Measurements from ENCODE around the gene TRPM7. TPM values are rescaled to one million over a fixed set of nuclear protein-coding genes. Genes with fewer than 3 reads are reported as not detected.
A peak's percentile ranks its signal among the peaks of the same experiment; 100 is the strongest.

The TRPM7 gene
- total and polyA plus RNA-seq, 2 of the 13 experiments (the other 11 are each of a cell fraction or from before 2014, with no cell fraction given), result 11.0 to 36.0 TPM

GRCh38 chr15:50607129-50607528, 79.5 kb downstream of the TRPM7 start:
- no peaks in the 10 kb centered on the region for H3K79me2 ChIP-seq (ENCODE audit: insufficient read depth, low read length)
- ATAC-seq (no peak), FAIRE-seq (no peak), DNase-seq (ENCODE audit: low spot score) (no peak)
- CTCF ChIA-PET (ENCODE audit: low intra/inter-chr PET ratio, low total read pairs), result no interaction called here
- H3K4me2 ChIP-seq (ENCODE audit: low read depth, low read length), result no peak overlapping the region
- TF ChIP-seq MAFF (IDR thresholded peaks at IDR 0.05; ENCODE audit: low read depth, low read length) (0 out of 2 replicates have a peak, but pooled peaks have one; percentile 5), GMEB1 (CRISPR knock-in tag; IDR thresholded peaks at IDR 0.05; ENCODE audit: borderline replicate concordance) (no peak), MAFK (conservative IDR thresholded peaks at IDR 0.05 in 1 of 2, IDR thresholded peaks at IDR 0.05 in 1 of 2; ENCODE audit: low read length in 2 of 2) (peak; percentile 31 to 67; a peak in 3 of 4 replicates), TEAD3 (CRISPR knock-in tag; optimal IDR thresholded peaks at IDR 0.05; ENCODE audit: borderline replicate concordance) (no peak)
- H3K4me1 ChIP-seq (ENCODE audit: insufficient read depth, low read length), result no peaks in the 10 kb centered on the region
- no peak overlapping the region for H3K4me3 ChIP-seq (replicated peaks in 1 of 3; ENCODE audit: insufficient read depth in 1 of 3, low read depth in 2 of 3, low read length in 3 of 3)
- POLR2A ChIA-PET, result no interaction called here
- H3K9ac ChIP-seq (ENCODE audit: insufficient read depth, low read depth, low read length), result no peak overlapping the region
- intact Hi-C loops (cut with micrococcal nuclease; ENCODE audit: unreplicated experiment), result no loop called here
- no peaks in the 10 kb centered on the region for H3K9me3 ChIP-seq (ENCODE audit: low read length)
- in situ Hi-C loops (cut with HindIII; ENCODE audit: extremely low pct_ligation_motif_present, low pct_unique_long_range_greater_than_20kb), result no loop called here
- no peaks in the 10 kb centered on the region for H3K27me3 ChIP-seq (ENCODE audit: control insufficient read depth in 1 of 2, insufficient read depth in 2 of 2, low read length in 2 of 2)
- H4K20me1 ChIP-seq (ENCODE audit: insufficient read depth, low read length), result no peaks in the 10 kb centered on the region
- WGBS (ENCODE audit: low lambda C conversion rate), result 98% methylated on average over 1 of the region's 1 CpG
- no TSS peak for BruUV-seq (replicated peaks)
- H3K36me3 ChIP-seq (replicated peaks in 1 of 2; ENCODE audit: control insufficient read depth in 1 of 2, insufficient read depth in 2 of 2, low read length in 2 of 2), result peaks cover 7 to 33% of the 10 kb centered on the region in 2 experiments
- no peak overlapping the region for H2AFZ ChIP-seq (ENCODE audit: low read length)
- no peak overlapping the region for H3K27ac ChIP-seq (ENCODE audit: extremely low read length, insufficient read depth, low read length)

- peaks cover 7 to 19% of the 10 kb centered on the region in 2 experiments for H3K36me3 ChIP-seq (replicated peaks in 1 of 2; ENCODE audit: control insufficient read depth in 1 of 2, insufficient read depth in 2 of 2, low read length in 2 of 2)
- 95% methylated on average over 2 of the region's 2 CpGs for WGBS (ENCODE audit: low lambda C conversion rate)
- no peak for TF ChIP-seq ZNF30 (CRISPR knock-in tag; IDR thresholded peaks at IDR 0.05)
- no peak for TF ChIP-seq REXO4 (CRISPR knock-in tag; IDR thresholded peaks at IDR 0.05; ENCODE audit: borderline replicate concordance)
- TF ChIP-seq THRA (CRISPR knock-in tag; IDR thresholded peaks at IDR 0.05; ENCODE audit: borderline replicate concordance), result no peak
- TF ChIP-seq MATR3 (CRISPR knock-in tag; IDR thresholded peaks at IDR 0.05), result no peak
- TF ChIP-seq SP5 (CRISPR knock-in tag; IDR thresholded peaks at IDR 0.05; ENCODE audit: borderline replicate concordance, low read depth), result no peak
- no peak for TF ChIP-seq ZNF180 (CRISPR knock-in tag; IDR thresholded peaks at IDR 0.05; ENCODE audit: borderline replicate concordance, low read depth)
- no peak for TF ChIP-seq SKI (IDR thresholded peaks at IDR 0.05; ENCODE audit: partially characterized antibody)
- TF ChIP-seq ZNF576 (CRISPR knock-in tag; IDR thresholded peaks at IDR 0.05), result no peak
- no peak for TF ChIP-seq CENPX (CRISPR knock-in tag; IDR thresholded peaks at IDR 0.05)
- no peak for TF ChIP-seq SAFB2 (CRISPR knock-in tag; IDR thresholded peaks at IDR 0.05; ENCODE audit: borderline replicate concordance, low read depth)
- TF ChIP-seq ZNF672 (CRISPR knock-in tag; IDR thresholded peaks at IDR 0.05), result no peak
- TF ChIP-seq SMYD3 (CRISPR knock-in tag; IDR thresholded peaks at IDR 0.05), result no peak
- no peak for TF ChIP-seq ZFP36L2 (CRISPR knock-in tag; IDR thresholded peaks at IDR 0.05)
- TF ChIP-seq MZF1 (CRISPR knock-in tag; IDR thresholded peaks at IDR 0.05; ENCODE audit: borderline replicate concordance), result no peak
Observed at GRCh38 chr15:50605462-50605861, 81.1 kb downstream of the TRPM7 start.

More at GRCh38 chr15:50605462-50605861, 81.1 kb downstream of the TRPM7 start:
- no peak overlapping the region for H3K4me2 ChIP-seq (ENCODE audit: low read depth, low read length)
- no peaks in the 10 kb centered on the region for H4K20me1 ChIP-seq (ENCODE audit: insufficient read depth, low read length)
- CTCF ChIA-PET (ENCODE audit: low intra/inter-chr PET ratio, low total read pairs), result no interaction called here
- H3K79me2 ChIP-seq (ENCODE audit: insufficient read depth, low read length), result no peaks in the 10 kb centered on the region
- no peak for DNase-seq (ENCODE audit: low spot score)
- H3K4me1 ChIP-seq (ENCODE audit: insufficient read depth, low read length), result no peaks in the 10 kb centered on the region
- in situ Hi-C loops (cut with HindIII; ENCODE audit: extremely low pct_ligation_motif_present, low pct_unique_long_range_greater_than_20kb) (no loop called here), intact Hi-C loops (cut with micrococcal nuclease; ENCODE audit: unreplicated experiment) (no loop called here)
- no TSS peak for BruUV-seq (replicated peaks)
- H3K9ac ChIP-seq (ENCODE audit: insufficient read depth, low read depth, low read length), result no peak overlapping the region
- H3K27ac ChIP-seq (ENCODE audit: extremely low read length, insufficient read depth, low read length), result no peak overlapping the region
- POLR2A ChIA-PET, result no interaction called here
- no peaks in the 10 kb centered on the region for H3K27me3 ChIP-seq (ENCODE audit: control insufficient read depth in 1 of 2, insufficient read depth in 2 of 2, low read length in 2 of 2)
- FAIRE-seq, result no peak
- H3K4me3 ChIP-seq (replicated peaks in 1 of 3; ENCODE audit: insufficient read depth in 1 of 3, low read depth in 2 of 3, low read length in 3 of 3), result no peak overlapping the region
- H3K9me3 ChIP-seq (ENCODE audit: low read length), result no peaks in the 10 kb centered on the region
- no peak for ATAC-seq
- no peak overlapping the region for H2AFZ ChIP-seq (ENCODE audit: low read length)
